ENCODE measurements around the gene TSC22D2. TPM values are rescaled to one million over a fixed set of nuclear protein-coding genes. Genes with fewer than 3 reads are reported as not detected.

Gene TSC22D2
- total and polyA plus RNA-seq, 10 of the 15 experiments (the other 5 are each of a cell fraction or from before 2014, with no cell fraction given) = 7.4 to 19.4 (median 10.9) TPM

GRCh38 chr3:150490277-150490986, 82.3 kb downstream of the TSC22D2 start:
- no peaks in the 10 kb centered on the region for H3K9me3 ChIP-seq (replicated peaks; ENCODE audit: control insufficient read depth, insufficient read depth, low read length)
- H3K9ac ChIP-seq (ENCODE audit: control insufficient read depth, insufficient read depth, low read length) = no peak overlapping the region
- no peaks in the 10 kb centered on the region for H3K27me3 ChIP-seq (replicated peaks in 1 of 2; ENCODE audit: control insufficient read depth in 2 of 2, insufficient read depth in 2 of 2, low read length in 1 of 2)
- H3K4me2 ChIP-seq (ENCODE audit: control insufficient read depth, insufficient read depth) = no peak overlapping the region
- ChIA-PET POLR2A (no interaction called here), CTCF (interaction anchor here (1.0 to 1.1 kb wide), 3 partner anchors 15 to 270 kb away, joined by 3 read pairs; no protein-coding TSS in a partner anchor), RAD21 (ENCODE audit: unreplicated experiment) (no interaction called here), SMC1A (ENCODE audit: uncharacterized antibody, unreplicated experiment) (interaction anchor here (1.1 kb wide), 1 partner anchor 197 kb away, joined by 4 read pairs; no protein-coding TSS in a partner anchor)
- no peak overlapping the region for H3K4me3 ChIP-seq
- H3K4me1 ChIP-seq (ENCODE audit: control insufficient read depth, insufficient read depth, low read length) = no peaks in the 10 kb centered on the region
- DNase-seq (ENCODE audit: low read depth, low spot score) (no peak), FAIRE-seq (no peak), ATAC-seq (no peak)
- in situ Hi-C loops (cut with MboI) = no loop called here
- TF ChIP-seq POU2F2 (IDR thresholded peaks at IDR 0.05; ENCODE audit: borderline replicate concordance, low read depth, low read length) (no peak), IKZF2 (IDR thresholded peaks at IDR 0.05) (no peak), CHD2 (IDR thresholded peaks at IDR 0.05; ENCODE audit: borderline replicate concordance, low read depth, low read length) (no peak), ZBTB40 (IDR thresholded peaks at IDR 0.05; ENCODE audit: borderline replicate concordance) (no peak)
- no peaks in the 10 kb centered on the region for H3K36me3 ChIP-seq (ENCODE audit: control insufficient read depth in 2 of 2, insufficient read depth in 2 of 2, low read length in 1 of 2)
- no peaks in the 10 kb centered on the region for H4K20me1 ChIP-seq (ENCODE audit: control insufficient read depth, insufficient read depth)
- no peak overlapping the region for H2AFZ ChIP-seq (ENCODE audit: control insufficient read depth, low read depth, low read length)
- BruUV-seq (replicated peaks) = no TSS peak
- H3K79me2 ChIP-seq (ENCODE audit: control insufficient read depth, insufficient read depth, low read length) = no peaks in the 10 kb centered on the region
- intact Hi-C loops (cut with micrococcal nuclease; ENCODE audit: unreplicated experiment) = loop anchor here (10.0 kb wide), 1 partner anchor 526 kb away; no protein-coding TSS in a partner anchor
- H3K27ac ChIP-seq (ENCODE audit: control insufficient read depth, insufficient read depth) = no peak overlapping the region
- 40% methylated on average over 2 of the region's 2 CpGs for WGBS (ENCODE audit: insufficient coverage, insufficient replicate concordance, low lambda C conversion rate, missing lambda C conversion rate)

Data from GM12878 (cell line).